ENCODE results near the gene ZNF678.

Gene ZNF678

GRCh38 chr1:227563324-227564201, at the start of gene ZNF678:
Gene ZNF678 (plus strand): TSS chr1:227563556. CDS start chr1:227650992, 87,436 bp downstream.
- Histone ChIP-seq H3K4me3 (ENCODE audit: low read length) (peak within 1 kb of the TSS; percentile 94), H3K27me3 (ENCODE audit: insufficient read depth, low read length) (no peaks in the 10 kb centered on the region), H3K4me1 (ENCODE audit: insufficient read depth, low read length) (peaks cover 5% of the 10 kb centered on the region; the same call in 1 of the 2 replicates), H3K9me3 (ENCODE audit: insufficient read depth, low read depth, low read length) (no peaks in the 10 kb centered on the region), H3K9ac (ENCODE audit: low read depth, low read length) (peak within 1 kb of the TSS; percentile 93), H3K36me3 (ENCODE audit: insufficient read depth, low read depth, low read length) (peaks cover 6% of the 10 kb centered on the region), H3K27ac (ENCODE audit: low read length) (peak within 1 kb of the TSS; percentile 74)

- Histone ChIP-seq H3K4me3 (ENCODE audit: low read length) (no peak overlapping the region), H3K27ac (ENCODE audit: low read length) (no peak overlapping the region), H3K27me3 (ENCODE audit: insufficient read depth, low read length) (no peaks in the 10 kb centered on the region), H3K36me3 (ENCODE audit: insufficient read depth, low read depth, low read length) (no peaks in the 10 kb centered on the region), H3K9me3 (ENCODE audit: insufficient read depth, low read depth, low read length) (no peaks in the 10 kb centered on the region), H3K4me1 (ENCODE audit: insufficient read depth, low read length) (no peaks in the 10 kb centered on the region), H3K9ac (ENCODE audit: low read depth, low read length) (no peak overlapping the region)
Measured at GRCh38 chr1:227518876-227519275, 44.5 kb upstream of the ZNF678 start.

- peaks cover 12% of the 10 kb centered on the region for H3K9me3 ChIP-seq (ENCODE audit: insufficient read depth, low read depth, low read length)
Measured at GRCh38 chr1:227521782-227522181, 41.6 kb upstream of the ZNF678 start.

GRCh38 chr1:227526524-227526923, 36.8 kb upstream of the ZNF678 start:
- H3K27me3 ChIP-seq (ENCODE audit: insufficient read depth, low read length), result no peaks in the 10 kb centered on the region

More at GRCh38 chr1:227521782-227522181, 41.6 kb upstream of the ZNF678 start:
- Histone ChIP-seq H3K27me3 (ENCODE audit: insufficient read depth, low read length) (no peaks in the 10 kb centered on the region), H3K27ac (ENCODE audit: low read length) (no peak overlapping the region), H3K36me3 (ENCODE audit: insufficient read depth, low read depth, low read length) (no peaks in the 10 kb centered on the region), H3K9ac (ENCODE audit: low read depth, low read length) (no peak overlapping the region), H3K4me1 (ENCODE audit: insufficient read depth, low read length) (no peaks in the 10 kb centered on the region), H3K4me3 (ENCODE audit: low read length) (no peak overlapping the region)

GRCh38 chr1:227532019-227532619, 31.2 kb upstream of the ZNF678 start:
- H3K4me1 ChIP-seq (ENCODE audit: insufficient read depth, low read length), result no peaks in the 10 kb centered on the region
- no peaks in the 10 kb centered on the region for H3K27me3 ChIP-seq (ENCODE audit: insufficient read depth, low read length)
- H3K36me3 ChIP-seq (ENCODE audit: insufficient read depth, low read depth, low read length), result no peaks in the 10 kb centered on the region
- H3K9ac ChIP-seq (ENCODE audit: low read depth, low read length), result no peak overlapping the region
- H3K27ac ChIP-seq (ENCODE audit: low read length), result no peak overlapping the region
- H3K9me3 ChIP-seq (ENCODE audit: insufficient read depth, low read depth, low read length), result peaks cover 74% of the 10 kb centered on the region
- no peak overlapping the region for H3K4me3 ChIP-seq (ENCODE audit: low read length)

More at GRCh38 chr1:227526524-227526923, 36.8 kb upstream of the ZNF678 start:
- Histone ChIP-seq H3K4me3 (ENCODE audit: low read length) (no peak overlapping the region), H3K27ac (ENCODE audit: low read length) (no peak overlapping the region), H3K4me1 (ENCODE audit: insufficient read depth, low read length) (no peaks in the 10 kb centered on the region), H3K36me3 (ENCODE audit: insufficient read depth, low read depth, low read length) (no peaks in the 10 kb centered on the region), H3K9ac (ENCODE audit: low read depth, low read length) (no peak overlapping the region), H3K9me3 (ENCODE audit: insufficient read depth, low read depth, low read length) (peaks cover 58% of the 10 kb centered on the region)

- H3K9me3 ChIP-seq (ENCODE audit: insufficient read depth, low read depth, low read length), result peaks cover 4% of the 10 kb centered on the region; the same call in 1 of the 2 replicates
- H3K4me1 ChIP-seq (ENCODE audit: insufficient read depth, low read length), result no peaks in the 10 kb centered on the region
- no peak overlapping the region for H3K9ac ChIP-seq (ENCODE audit: low read depth, low read length)
- H3K27me3 ChIP-seq (ENCODE audit: insufficient read depth, low read length), result peaks cover 19% of the 10 kb centered on the region
- no peak overlapping the region for H3K4me3 ChIP-seq (ENCODE audit: low read length)
- H3K27ac ChIP-seq (ENCODE audit: low read length), result no peak overlapping the region
- no peaks in the 10 kb centered on the region for H3K36me3 ChIP-seq (ENCODE audit: insufficient read depth, low read depth, low read length)
Measured at GRCh38 chr1:227540170-227541098, 22.9 kb upstream of the ZNF678 start.

- no peak overlapping the region for H3K9ac ChIP-seq (ENCODE audit: low read depth, low read length)
- no peaks in the 10 kb centered on the region for H3K4me1 ChIP-seq (ENCODE audit: insufficient read depth, low read length)
- peaks cover 19% of the 10 kb centered on the region for H3K27me3 ChIP-seq (ENCODE audit: insufficient read depth, low read length)
- H3K9me3 ChIP-seq (ENCODE audit: insufficient read depth, low read depth, low read length), result peaks cover 4% of the 10 kb centered on the region; the same call in 1 of the 2 replicates
- H3K36me3 ChIP-seq (ENCODE audit: insufficient read depth, low read depth, low read length), result no peaks in the 10 kb centered on the region
- H3K4me3 ChIP-seq (ENCODE audit: low read length), result no peak overlapping the region
- H3K27ac ChIP-seq (ENCODE audit: low read length), result no peak overlapping the region
Measured at GRCh38 chr1:227541129-227541528, 22.2 kb upstream of the ZNF678 start.

- Histone ChIP-seq H3K9me3 (ENCODE audit: insufficient read depth, low read depth, low read length) (peaks cover under 1% of the 10 kb centered on the region; the same call in 1 of the 2 replicates), H3K36me3 (ENCODE audit: insufficient read depth, low read depth, low read length) (no peaks in the 10 kb centered on the region), H3K9ac (ENCODE audit: low read depth, low read length) (0 out of 2 replicates have a peak overlapping the region, but pooled peaks have one; percentile 41), H3K27ac (ENCODE audit: low read length) (no peak overlapping the region), H3K4me1 (ENCODE audit: insufficient read depth, low read length) (no peaks in the 10 kb centered on the region), H3K27me3 (ENCODE audit: insufficient read depth, low read length) (peaks cover 19% of the 10 kb centered on the region), H3K4me3 (ENCODE audit: low read length) (peak overlapping the region; percentile 66)
Measured at GRCh38 chr1:227541796-227542152, 21.6 kb upstream of the ZNF678 start.

- no peaks in the 10 kb centered on the region for H3K9me3 ChIP-seq (ENCODE audit: insufficient read depth, low read depth, low read length)
- H3K36me3 ChIP-seq (ENCODE audit: insufficient read depth, low read depth, low read length), result no peaks in the 10 kb centered on the region
- peak overlapping the region; percentile 41; the same call in 1 of the 2 replicates for H3K9ac ChIP-seq (ENCODE audit: low read depth, low read length)
- no peak overlapping the region for H3K27ac ChIP-seq (ENCODE audit: low read length)
- H3K4me1 ChIP-seq (ENCODE audit: insufficient read depth, low read length), result no peaks in the 10 kb centered on the region
- H3K4me3 ChIP-seq (ENCODE audit: low read length), result peak overlapping the region; percentile 66
- H3K27me3 ChIP-seq (ENCODE audit: insufficient read depth, low read length), result peaks cover 19% of the 10 kb centered on the region
Measured at GRCh38 chr1:227542153-227543120, 20.9 kb upstream of the ZNF678 start.

GRCh38 chr1:227543283-227544066, 19.9 kb upstream of the ZNF678 start:
- H3K27ac ChIP-seq (ENCODE audit: low read length), result no peak overlapping the region
- H3K27me3 ChIP-seq (ENCODE audit: insufficient read depth, low read length), result peaks cover 19% of the 10 kb centered on the region
- no peaks in the 10 kb centered on the region for H3K36me3 ChIP-seq (ENCODE audit: insufficient read depth, low read depth, low read length)
- H3K4me1 ChIP-seq (ENCODE audit: insufficient read depth, low read length), result no peaks in the 10 kb centered on the region
- no peak overlapping the region for H3K9ac ChIP-seq (ENCODE audit: low read depth, low read length)
- H3K4me3 ChIP-seq (ENCODE audit: low read length), result no peak overlapping the region
- no peaks in the 10 kb centered on the region for H3K9me3 ChIP-seq (ENCODE audit: insufficient read depth, low read depth, low read length)

All from iPS-20b (cell line).